Posterior vena cava (tissue), 2 donors: ENCODE results near the gene FAM180A. TPM values are rescaled to one million over a fixed set of nuclear protein-coding genes. Genes with fewer than 3 reads are reported as not detected.
"Not testable (repeated sequence)": the region's sequence is repeated elsewhere in the genome, so short reads cannot be mapped to it uniquely, and the experiment has no call there.

Experiments used
- DNase-seq: peaks from one replicate; pipeline ENCODE4 v3.0.0-alpha.2; 2020; ENCODE audit warnings: low spot score
- intact Hi-C, 2 donors: fragments of 100-400 bp; cut with DNase I; formaldehyde crosslinking; loops; one replicate each; pipeline versions ENCODE4 v1.14.1 to v1.14.2; 2022 to 2023
- total RNA-seq, 2 donors: library from RNA; stranded (reverse); fragmentation: NEBNext Ultra II Directional; extraction: Animal tissue kit (Norgen Biotek cat#: 25700); gene quantifications; one replicate each; pipeline ENCODE4 v1.2.1, GENCODE V29; 2021
- donor health status: DM: yes; HTN: yes; CAD: no.
- donor health status: DM: yes; HTN: yes; CAD: no.

Gene FAM180A
- total RNA-seq, 2 donors from 2014 or later: 11.9 to 38.1 TPM

GRCh38 chr7:135697276-135698049 lies 51.1 kb downstream of the FAM180A start:
- DNase-seq: no peak
- intact Hi-C loops: loop anchor here in 1 of 2 donors (1.0 kb wide), 1 partner anchor 23 kb away; no protein-coding TSS in a partner anchor

- DNase-seq: no peak
- intact Hi-C loops: no loop called here
Measured at GRCh38 chr7:135693558-135693957, 55.1 kb downstream of the FAM180A start.

- DNase-seq, intact Hi-C loops: not testable (repeated sequence)
Measured at GRCh38 chr7:135692606-135693005, 56.0 kb downstream of the FAM180A start.

- intact Hi-C loops: no loop called here
- DNase-seq: no peak
Measured at GRCh38 chr7:135692055-135692454, 56.6 kb downstream of the FAM180A start.

- DNase-seq: no peak
- intact Hi-C loops: no loop called here
Measured at GRCh38 chr7:135690566-135690965, 58.0 kb downstream of the FAM180A start.

GRCh38 chr7:135687466-135687865 lies 61.1 kb downstream of the FAM180A start:
- DNase-seq: no peak
- intact Hi-C loops: no loop called here

GRCh38 chr7:135685306-135686084 lies 63.1 kb downstream of the FAM180A start:
- no peak for DNase-seq
- intact Hi-C loops: no loop called here

GRCh38 chr7:135684699-135685098 lies 63.9 kb downstream of the FAM180A start:
- no peak for DNase-seq
- intact Hi-C loops: no loop called here

GRCh38 chr7:135684136-135684535 lies 64.5 kb downstream of the FAM180A start:
- DNase-seq: no peak
- intact Hi-C loops: no loop called here

GRCh38 chr7:135683609-135684008 lies 65.0 kb downstream of the FAM180A start:
- DNase-seq: no peak
- intact Hi-C loops: no loop called here

GRCh38 chr7:135682191-135682590 lies 66.4 kb downstream of the FAM180A start:
- intact Hi-C loops: no loop called here
- DNase-seq: no peak

- intact Hi-C loops: no loop called here
- DNase-seq: no peak
Measured at GRCh38 chr7:135681762-135682161, 66.9 kb downstream of the FAM180A start.

Other genes with a start within 250 kb of the FAM180A start
- gene CNOT4, start 238.7 kb downstream of the FAM180A start, total RNA-seq: 10 to 100 TPM; 27.7 to 28.2 TPM
- gene NUP205, start 190.9 kb downstream of the FAM180A start, total RNA-seq: 10 to 100 TPM; 42.1 to 51.6 TPM
- gene STMP1, start 86.3 kb downstream of the FAM180A start, total RNA-seq: 10 to 100 TPM; 26.3 to 34.4 TPM
- gene SLC13A4, start 20.6 kb downstream of the FAM180A start, total RNA-seq: under 1 TPM in 1 of 2 donors, not detected in 1; 0.62 TPM
- 10 to 100 TPM; 89.3 to 95.0 TPM for gene MTPN, start 228.5 kb upstream of the FAM180A start, total RNA-seq